GM19238 (cell line): ENCODE results near the gene PEX14.

ENCODE experiments used
- DNase-seq: peaks from one replicate; pipeline ENCODE4 v3.0.0; 2011; ENCODE audit warnings: low spot score; ENCODE audit not compliant: insufficient read length

PEX14 gene

DNA sequence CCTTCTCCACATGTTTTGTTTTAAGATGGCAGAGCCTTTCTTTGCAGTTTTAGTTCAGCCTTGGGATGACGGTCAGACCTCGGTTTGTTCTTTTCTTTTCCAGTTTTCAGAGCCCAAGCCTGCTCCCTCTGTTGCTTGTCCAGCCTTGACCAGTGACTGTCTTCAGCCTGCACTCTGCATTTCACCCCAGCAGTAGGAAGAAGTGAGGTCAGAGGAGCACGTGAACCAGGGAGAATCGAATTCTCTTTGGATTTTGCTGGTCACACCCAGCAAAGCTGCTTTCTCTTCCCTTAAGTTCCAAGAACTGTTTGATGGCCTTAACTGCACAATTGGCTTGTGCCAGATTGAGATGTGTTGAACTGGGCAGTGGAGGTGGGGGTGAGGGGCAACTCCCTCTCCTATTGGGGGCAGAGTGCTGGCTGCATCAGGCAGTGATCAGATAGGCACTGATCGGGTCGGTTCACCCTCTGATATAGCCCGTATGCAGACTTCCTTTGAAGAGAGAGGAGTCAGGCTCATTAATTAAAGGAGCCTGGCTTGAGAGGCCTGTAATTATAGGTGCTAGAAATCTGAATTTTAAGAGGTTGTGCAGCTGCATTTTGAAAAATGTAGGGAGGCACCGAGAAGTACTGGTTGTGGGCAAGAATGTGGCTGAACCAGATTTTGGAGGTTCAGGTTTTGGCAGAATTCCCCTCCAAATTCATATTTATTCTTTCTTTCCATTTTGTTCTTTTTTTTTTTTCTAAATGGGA, 42.4 kb downstream of the PEX14 start:
- DNase-seq, result no peak

DNA sequence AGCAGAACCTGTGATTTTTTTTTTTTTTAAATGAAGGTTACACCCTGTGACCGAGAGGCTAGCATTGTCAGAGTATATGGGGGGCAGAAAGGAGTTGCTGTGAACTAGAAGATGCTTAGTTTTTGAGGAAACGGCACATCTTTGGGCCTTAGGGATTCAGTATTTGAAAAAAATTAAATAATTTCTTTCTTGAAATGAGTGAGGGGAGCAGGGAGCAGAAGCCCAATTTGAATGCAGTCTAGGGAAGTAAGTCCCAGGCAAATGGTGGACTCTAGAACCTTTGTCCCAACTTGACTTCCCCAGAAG, 42.9 kb downstream of the PEX14 start:
- DNase-seq, result no peak

DNA sequence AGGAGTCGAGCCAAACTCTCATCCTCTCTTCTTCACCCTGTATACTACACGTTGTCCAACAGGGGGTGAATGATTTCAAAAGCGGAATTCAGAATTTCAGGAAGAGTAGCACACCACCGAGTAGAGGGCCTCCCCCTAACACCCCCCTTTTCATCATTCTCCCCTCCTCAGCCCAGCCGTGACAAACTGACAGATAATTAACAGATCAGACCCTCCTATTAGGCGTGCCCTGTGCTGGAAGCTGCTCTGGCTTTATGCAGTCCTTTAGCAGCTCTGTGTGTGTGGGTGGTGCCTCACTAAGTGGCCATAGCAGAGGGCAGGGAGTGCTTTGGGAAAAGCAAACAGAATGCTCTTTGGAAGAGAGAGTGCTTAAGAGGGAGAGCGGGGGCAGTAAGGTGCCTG, 44.3 kb downstream of the PEX14 start:
- DNase-seq, result no peak

DNA sequence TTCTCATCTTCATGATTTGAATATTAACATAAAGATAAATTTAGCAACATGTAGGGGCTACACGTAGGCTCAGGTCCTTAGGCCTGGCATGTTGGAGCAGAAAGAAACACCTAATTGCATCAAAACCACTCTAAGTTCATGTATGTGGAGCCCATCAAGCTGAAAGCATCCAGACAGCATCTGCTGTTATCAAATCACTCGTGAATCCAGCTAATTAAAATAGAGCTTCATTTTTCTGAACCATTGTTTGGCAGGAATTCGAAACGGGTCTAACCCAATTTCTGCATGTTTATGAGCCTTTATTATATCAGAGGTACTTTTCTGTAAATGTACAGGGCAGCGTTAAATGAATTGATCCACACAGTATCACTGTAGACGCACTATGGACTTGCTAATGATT, 45.7 kb downstream of the PEX14 start:
- DNase-seq, result no peak

- no peak for DNase-seq
Measured at GRCh38 chr1:10520952-10521351, 46.2 kb downstream of the PEX14 start.

DNA sequence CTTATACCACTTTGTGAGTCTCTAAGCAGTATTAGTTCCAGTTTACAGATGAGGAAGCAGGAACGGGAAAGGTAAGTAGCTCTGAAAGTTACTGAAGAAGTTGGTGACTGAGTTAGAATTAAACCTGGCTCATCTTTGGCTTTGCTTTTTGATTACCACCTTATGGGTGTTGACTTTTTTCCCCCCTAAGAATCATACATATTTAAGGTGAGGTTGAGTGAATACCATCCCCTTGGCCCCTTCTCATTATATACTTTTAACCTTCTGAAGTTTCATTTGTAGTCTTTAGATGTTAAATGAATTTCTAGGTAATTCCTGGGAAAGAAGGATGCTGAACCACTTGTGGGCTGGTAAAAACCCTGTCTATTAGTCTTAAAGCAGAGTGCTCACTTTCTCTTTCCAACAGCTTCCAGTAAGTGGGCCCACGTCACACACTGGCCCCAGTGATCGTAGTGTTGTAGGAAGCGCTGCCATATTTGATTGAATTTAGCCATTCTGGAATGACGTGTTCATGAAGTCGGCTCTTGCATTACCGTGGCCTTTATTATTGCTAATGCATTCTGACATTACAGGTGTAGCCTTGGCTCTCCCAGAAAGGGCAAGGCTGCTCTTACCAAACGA, 46.9 kb downstream of the PEX14 start:
- no peak for DNase-seq

DNA sequence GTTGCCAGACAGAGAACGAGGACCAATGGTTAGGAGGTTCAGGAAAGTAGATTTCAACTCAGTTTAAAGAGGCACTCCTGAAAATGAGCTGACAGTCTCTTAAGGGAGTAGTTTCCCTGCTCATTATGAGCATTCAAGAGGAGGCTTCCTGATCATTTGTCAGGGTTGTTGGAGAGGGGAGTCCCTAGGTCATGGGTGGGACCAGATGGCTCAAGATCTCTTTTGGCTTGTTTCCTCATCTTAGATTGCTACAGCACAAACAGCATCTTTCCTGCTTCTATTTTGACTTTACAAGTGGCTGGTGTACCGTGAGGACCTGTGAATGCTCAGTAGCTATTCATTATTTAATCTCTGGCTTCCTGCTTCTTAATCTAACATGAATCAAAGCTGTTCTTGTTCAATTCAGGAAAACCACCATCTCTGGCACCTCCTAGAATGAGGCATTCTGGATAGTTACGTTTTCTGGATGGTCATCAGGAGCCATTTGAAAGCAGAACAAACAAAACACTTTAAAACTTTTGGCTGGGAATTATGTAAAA, 47.6 kb downstream of the PEX14 start:
- DNase-seq, result no peak

GRCh38 chr1:10525208-10525607, 50.5 kb downstream of the PEX14 start:
- no peak for DNase-seq

- DNase-seq, result no peak
Measured at GRCh38 chr1:10528066-10529014, 53.6 kb downstream of the PEX14 start.

GRCh38 chr1:10529091-10529490, 54.3 kb downstream of the PEX14 start:
- no peak for DNase-seq

- DNase-seq, result no peak
Measured at GRCh38 chr1:10529765-10530164, 55.0 kb downstream of the PEX14 start.

GRCh38 chr1:10530281-10530740, 55.6 kb downstream of the PEX14 start:
- DNase-seq, result no peak

- no peak for DNase-seq
Measured at GRCh38 chr1:10530756-10531495, 56.2 kb downstream of the PEX14 start.

DNA sequence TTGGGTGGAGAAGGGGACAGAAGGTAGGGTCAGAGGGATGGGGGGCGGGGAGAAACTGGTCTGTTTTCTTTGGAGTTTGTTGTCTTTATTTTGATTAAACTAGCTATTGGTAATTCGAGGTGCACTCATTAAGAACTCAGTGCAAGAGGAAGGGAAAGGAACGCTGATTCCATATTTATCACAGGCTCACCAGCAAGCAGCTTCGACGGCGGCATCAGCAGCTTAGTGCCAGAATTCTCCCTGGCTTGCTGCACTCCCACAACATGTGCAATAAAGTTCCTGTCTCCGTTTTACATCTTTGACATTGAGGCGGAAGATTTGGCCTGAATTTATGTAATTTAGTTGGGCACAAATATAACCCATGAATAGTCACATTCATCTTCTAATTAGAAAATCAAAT, 57.6 kb downstream of the PEX14 start:
- no peak for DNase-seq

DNA sequence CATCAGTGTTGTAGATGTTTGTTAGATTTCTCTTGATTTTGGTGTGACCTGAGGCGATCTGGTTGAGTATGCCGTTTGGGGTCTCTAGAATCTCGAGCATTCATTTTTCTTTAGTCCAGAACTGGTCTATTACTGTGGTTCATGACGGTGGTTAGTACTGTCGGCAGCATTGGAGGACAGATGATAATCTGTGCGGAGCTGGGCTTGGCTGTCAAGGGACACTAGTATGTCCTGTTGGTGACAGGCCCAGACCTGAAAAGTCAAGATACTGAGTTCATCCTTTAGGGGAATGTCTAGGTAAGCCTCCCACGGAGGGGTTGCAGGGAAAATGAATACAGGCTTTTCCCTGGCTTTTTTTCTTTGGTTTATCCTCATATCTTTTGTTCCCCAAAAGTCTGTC, 59.8 kb downstream of the PEX14 start:
- DNase-seq, result no peak

GRCh38 chr1:10536133-10536770, 61.5 kb downstream of the PEX14 start:
- DNase-seq, result no peak

GRCh38 chr1:10537082-10537766, 62.5 kb downstream of the PEX14 start:
- DNase-seq, result no peak

GRCh38 chr1:10538646-10539355, 64.1 kb downstream of the PEX14 start:
- no peak for DNase-seq

GRCh38 chr1:10539411-10540043, 64.8 kb downstream of the PEX14 start:
- DNase-seq, result no peak
